SU-DHL-6 (cell line): ENCODE data around the gene HOXA6.

ENCODE experiments used
- CTCF ChIP-seq: fragments of 200-600 bp; sonication (generic); IDR thresholded peaks from one replicate; pipeline ENCODE4 v1.5.1; 2017; ENCODE audit warnings: antibody characterized with exemption, mild to moderate bottlenecking, low read length, moderate library complexity; ENCODE audit not compliant: insufficient read depth, poor library complexity, severe bottlenecking
- EZH2phosphoT487 ChIP-seq: fragments of 200-600 bp; sonication (generic), shearing (Covaris generic); conservative IDR thresholded peaks from 2 replicates; pipeline ENCODE4 v1.6.1; 2018; ENCODE audit warnings: mild to moderate bottlenecking, antibody characterized with exemption, low read length, moderate library complexity, mixed read lengths

DNA sequence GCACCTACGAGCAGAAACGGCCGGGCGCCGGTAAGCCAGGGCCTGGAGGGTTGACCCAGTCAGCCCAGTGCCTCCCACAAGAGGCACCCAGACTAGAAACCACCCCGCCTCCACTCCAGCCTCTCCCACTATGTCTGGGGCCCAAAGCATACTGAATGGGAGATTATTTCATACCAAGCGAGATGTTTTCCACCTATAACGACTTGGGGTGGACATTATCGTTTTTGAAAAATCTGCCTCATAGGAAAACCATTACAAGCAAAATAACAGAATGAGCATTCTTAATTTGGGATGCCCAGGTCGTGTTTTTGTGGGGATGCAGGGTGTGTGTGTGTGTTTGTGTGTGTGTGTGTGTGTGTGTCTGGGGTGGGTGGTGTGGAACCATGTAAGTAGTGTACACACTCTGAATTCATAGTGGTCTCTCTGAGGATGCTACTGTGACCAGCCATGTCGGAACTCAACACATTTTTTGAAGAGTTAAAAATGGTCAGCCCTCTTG, 1.6 kb downstream of the HOXA6 start:
- TF ChIP-seq CTCF (no peak), EZH2phosphoT487 (no peak)
